ENCODE results near the gene RNASE13. TPM values are rescaled to one million over a fixed set of nuclear protein-coding genes. Genes with fewer than 3 reads are reported as not detected.

RNASE13 gene
- total RNA-seq, 2 donors from 2014 or later = not detected

DNA sequence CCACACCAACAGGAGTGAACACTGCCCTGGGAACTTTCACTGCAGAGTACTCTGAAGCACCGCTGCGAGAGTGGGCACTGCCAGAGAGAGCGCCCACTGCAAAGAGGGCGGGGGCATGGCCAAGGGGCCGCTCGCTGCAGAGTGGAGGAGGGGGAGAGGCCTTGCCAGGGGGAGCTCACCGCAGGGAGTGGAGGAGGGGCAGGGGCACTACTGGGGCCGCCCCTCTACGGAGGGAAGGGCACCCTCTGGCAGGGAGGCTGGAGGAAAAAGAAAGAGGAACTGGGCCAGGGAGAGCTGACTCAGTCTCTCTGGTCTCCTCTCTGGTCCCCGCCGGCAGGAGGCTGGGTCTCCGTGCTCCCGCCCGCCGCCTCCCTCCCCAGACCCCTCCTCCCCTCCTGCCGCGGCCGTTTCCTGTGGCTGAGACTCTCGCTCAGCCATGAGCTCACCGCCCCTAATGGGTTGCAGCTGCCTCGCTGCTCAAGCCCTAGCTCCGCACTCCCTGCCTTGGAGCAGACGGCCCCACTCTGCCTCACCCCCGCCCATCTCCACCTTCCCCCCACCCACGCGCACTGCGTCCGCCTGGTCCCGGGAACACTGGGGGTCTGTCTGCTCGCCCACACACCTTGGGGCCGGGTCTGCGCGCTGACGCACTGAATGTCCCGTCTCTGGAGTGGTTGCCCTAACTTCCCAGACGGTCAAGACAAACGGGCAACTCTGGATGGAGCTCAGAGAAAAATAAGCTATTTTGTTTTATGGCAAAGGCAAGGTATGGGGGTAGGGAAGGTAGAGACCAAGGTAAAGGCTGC is 36.8 kb upstream of the RNASE13 start:
- peaks cover 34% of the 10 kb centered on the region for H3K4me1 ChIP-seq
- peak; percentile 57 for ATAC-seq
- TF ChIP-seq, protein P1, sequence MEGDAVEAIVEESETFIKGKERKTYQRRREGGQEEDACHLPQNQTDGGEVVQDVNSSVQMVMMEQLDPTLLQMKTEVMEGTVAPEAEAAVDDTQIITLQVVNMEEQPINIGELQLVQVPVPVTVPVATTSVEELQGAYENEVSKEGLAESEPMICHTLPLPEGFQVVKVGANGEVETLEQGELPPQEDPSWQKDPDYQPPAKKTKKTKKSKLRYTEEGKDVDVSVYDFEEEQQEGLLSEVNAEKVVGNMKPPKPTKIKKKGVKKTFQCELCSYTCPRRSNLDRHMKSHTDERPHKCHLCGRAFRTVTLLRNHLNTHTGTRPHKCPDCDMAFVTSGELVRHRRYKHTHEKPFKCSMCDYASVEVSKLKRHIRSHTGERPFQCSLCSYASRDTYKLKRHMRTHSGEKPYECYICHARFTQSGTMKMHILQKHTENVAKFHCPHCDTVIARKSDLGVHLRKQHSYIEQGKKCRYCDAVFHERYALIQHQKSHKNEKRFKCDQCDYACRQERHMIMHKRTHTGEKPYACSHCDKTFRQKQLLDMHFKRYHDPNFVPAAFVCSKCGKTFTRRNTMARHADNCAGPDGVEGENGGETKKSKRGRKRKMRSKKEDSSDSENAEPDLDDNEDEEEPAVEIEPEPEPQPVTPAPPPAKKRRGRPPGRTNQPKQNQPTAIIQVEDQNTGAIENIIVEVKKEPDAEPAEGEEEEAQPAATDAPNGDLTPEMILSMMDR (IDR thresholded peaks at IDR 0.05) = peak in 1 of 7 experiments; percentile 5
- peak in 2 of 3 donors; percentile 27 to 56 for TF ChIP-seq POLR2A (IDR thresholded peaks at IDR 0.05)
- WGBS, 2 donors = 0% methylated on average over 12 to 37 of the region's 37 CpGs
- no peaks in the 10 kb centered on the region for H3K27me3 ChIP-seq
- H3K27ac ChIP-seq = peak overlapping the region; percentile 78 to 90 (median 86)
- H3K9me3 ChIP-seq = no peaks in the 10 kb centered on the region
- DNase-seq = peak; percentile 70 to 85 (median 80)
- peaks cover 0 to under 1% of the 10 kb centered on the region in 2 donors for H3K36me3 ChIP-seq (replicated peaks in 1 of 2; ENCODE audit: insufficient read depth in 1 of 2, low read depth in 2 of 2)
- H3K4me3 ChIP-seq = peak overlapping the region; percentile 69 to 76
- intact Hi-C loops (cut with DNase I) = no loop called here

DNA sequence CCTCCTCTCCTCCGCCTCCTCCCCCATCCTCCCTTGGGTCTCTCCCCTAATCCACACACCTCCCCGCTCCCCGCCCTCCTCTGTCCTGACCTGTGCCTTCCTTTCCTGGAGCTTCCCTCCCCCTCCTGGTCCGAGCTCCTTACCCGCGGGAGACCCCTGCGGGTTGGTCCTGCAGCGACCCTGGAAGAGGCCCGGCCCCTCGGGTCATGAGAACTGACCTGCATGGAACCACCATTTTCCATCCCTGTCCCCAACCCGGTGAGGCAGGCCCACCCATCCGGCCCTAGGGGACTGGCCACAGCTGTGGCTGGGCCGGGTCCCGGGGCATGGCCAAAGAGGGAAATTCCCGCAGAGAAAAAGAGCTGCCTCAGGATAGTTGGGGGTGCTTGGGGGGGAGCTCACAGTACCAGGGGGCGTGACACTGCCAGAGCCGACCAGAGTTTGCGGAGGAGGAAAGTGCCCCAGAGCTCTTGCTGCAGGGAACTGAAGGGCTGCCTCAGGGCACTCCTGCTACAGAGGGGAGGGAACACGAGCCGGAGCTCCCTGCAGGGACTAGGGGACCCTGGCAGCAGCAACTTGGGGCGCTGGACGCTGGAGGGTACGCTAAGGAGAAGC is 36.1 kb upstream of the RNASE13 start:
- H3K4me1 ChIP-seq = peaks cover 34% of the 10 kb centered on the region
- no peaks in the 10 kb centered on the region for H3K9me3 ChIP-seq
- peak overlapping the region; percentile 69 to 76 for H3K4me3 ChIP-seq
- intact Hi-C loops (cut with DNase I) = no loop called here
- DNase-seq (peak; percentile 44 to 51 (median 46)), ATAC-seq (peak; percentile 10)
- no peak for TF ChIP-seq POLR2A (IDR thresholded peaks at IDR 0.05)
- TF ChIP-seq, protein P1 (IDR thresholded peaks at IDR 0.05) = no peak
- H3K36me3 ChIP-seq (replicated peaks in 1 of 2; ENCODE audit: insufficient read depth in 1 of 2, low read depth in 2 of 2) = no peaks in the 10 kb centered on the region
- H3K27me3 ChIP-seq = no peaks in the 10 kb centered on the region
- WGBS, 2 donors = 0 to 1% methylated on average over 19 to 23 of the region's 23 CpGs
- H3K27ac ChIP-seq = peak overlapping the region; percentile 78 to 90 (median 86)

DNA sequence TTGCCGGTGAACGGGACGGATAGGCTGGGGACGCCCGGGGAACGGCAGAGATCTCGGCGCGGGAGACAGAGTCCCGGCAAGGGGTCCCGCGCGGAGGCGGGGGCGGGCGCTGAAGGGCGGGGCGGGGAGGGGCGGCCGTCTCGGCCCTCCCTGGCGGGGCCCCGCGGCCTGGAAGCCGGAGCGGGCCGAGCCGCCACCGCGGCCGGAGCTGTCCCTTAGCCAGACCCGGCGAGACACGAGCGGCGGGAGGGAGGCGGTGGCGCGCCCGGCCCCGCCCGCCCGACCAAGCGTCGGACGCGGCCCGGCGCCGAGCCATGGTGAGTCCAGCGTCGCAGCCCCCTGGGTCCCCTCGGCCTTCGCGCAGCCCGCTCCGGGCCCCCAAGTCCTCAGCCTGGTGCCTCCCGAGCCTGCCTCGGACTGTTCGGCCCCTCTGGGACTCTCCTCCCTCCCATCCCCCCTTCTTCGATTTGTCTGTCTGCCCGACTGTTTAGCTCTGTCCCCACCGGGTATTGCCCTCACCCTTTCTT is 35.5 kb upstream of the RNASE13 start, which contains the start of gene ARHGEF40:
Gene ARHGEF40 (plus strand): TSS at position 222 of the 527 bp plus-strand sequence. CDS start 93 bp downstream, at position 315.
- intact Hi-C loops (cut with DNase I) = no loop called here
- no peaks in the 10 kb centered on the region for H3K36me3 ChIP-seq (replicated peaks in 1 of 2; ENCODE audit: insufficient read depth in 1 of 2, low read depth in 2 of 2)
- TF ChIP-seq POLR2A (IDR thresholded peaks at IDR 0.05) = peak in 1 of 3 donors; percentile 42
- TF ChIP-seq, protein P1 (IDR thresholded peaks at IDR 0.05) = no peak
- no peaks in the 10 kb centered on the region for H3K9me3 ChIP-seq
- H3K27me3 ChIP-seq = no peaks in the 10 kb centered on the region
- peaks cover 34% of the 10 kb centered on the region for H3K4me1 ChIP-seq
- H3K4me3 ChIP-seq = peak within 1 kb of the TSS; percentile 69 to 76
- 1% methylated on average over 5 to 62 of the region's 63 CpGs for whole genome bisulfite sequencing, 2 donors
- peak; percentile 73 for ATAC-seq
- peak within 1 kb of the TSS; percentile 78 to 90 (median 86) for H3K27ac ChIP-seq
- peak; percentile 72 to 81 (median 78) for DNase-seq

DNA sequence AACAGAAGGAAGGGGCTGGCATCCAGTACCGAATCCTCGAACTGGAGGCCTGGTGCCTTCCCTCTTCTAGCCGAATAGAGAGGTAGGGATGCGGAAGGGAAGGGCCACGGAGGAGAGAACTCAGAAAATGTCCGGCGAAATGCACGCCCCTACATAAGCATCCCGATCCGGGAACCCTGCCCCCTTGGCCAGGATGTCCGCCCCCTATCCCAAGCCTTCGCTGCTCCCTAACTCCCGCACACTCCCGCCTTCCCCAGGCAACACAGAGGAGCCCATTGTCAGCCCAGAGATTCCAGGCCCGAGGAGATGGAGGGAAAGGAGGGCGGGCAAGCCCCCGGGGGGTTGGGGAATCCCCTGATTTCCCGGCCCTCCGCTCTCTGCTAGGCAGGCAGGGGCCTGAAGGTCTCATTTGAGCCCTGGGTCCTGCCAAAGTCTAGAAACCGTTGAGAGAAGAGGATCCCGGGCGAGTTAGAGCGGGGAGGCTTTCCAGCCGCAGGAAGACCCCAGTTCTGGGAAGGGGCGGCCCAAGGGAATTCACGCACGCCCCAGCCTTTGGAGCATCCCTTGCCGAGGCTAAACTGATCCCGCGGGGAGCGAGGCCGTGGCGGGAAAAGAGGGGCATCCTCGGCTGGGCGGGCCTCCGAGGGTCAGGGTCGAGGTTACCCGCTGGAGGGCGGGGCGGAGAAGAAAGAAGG is 34.9 kb upstream of the RNASE13 start:
- intact Hi-C loops (cut with DNase I) = no loop called here
- Histone ChIP-seq H3K4me3 (peak overlapping the region; percentile 40 to 41), H3K36me3 (replicated peaks in 1 of 2; ENCODE audit: insufficient read depth in 1 of 2, low read depth in 2 of 2) (no peaks in the 10 kb centered on the region), H3K4me1 (peaks cover 34% of the 10 kb centered on the region), H3K9me3 (no peaks in the 10 kb centered on the region), H3K27me3 (no peaks in the 10 kb centered on the region), H3K27ac (peak overlapping the region; percentile 78 to 90 (median 86))
- DNase-seq (peak; percentile 52 to 65 (median 56)), ATAC-seq (peak; percentile 54)
- TF ChIP-seq, protein P1 (IDR thresholded peaks at IDR 0.05) = no peak
- peak in 2 of 3 donors; percentile 48 to 65 for TF ChIP-seq POLR2A (IDR thresholded peaks at IDR 0.05)
- 1 to 6% methylated on average over 6 to 40 of the region's 40 CpGs for WGBS, 2 donors

Measured in body of pancreas (tissue), 4 donors.